ENCODE measurements around the gene EHD1.

Gene EHD1

GRCh38 chr11:64877390-64878222 is 815 bp downstream of the EHD1 start:
- peak overlapping the region; percentile 78 for H3K4me3 ChIP-seq (ENCODE audit: low read length)
- no peak for TF ChIP-seq ZNF274 (IDR thresholded peaks at IDR 0.05; ENCODE audit: low read depth, low read length)

- H3K4me3 ChIP-seq (ENCODE audit: low read length) = peak overlapping the region; percentile 78; the same call in 1 of the 2 replicates
- TF ChIP-seq ZNF274 (IDR thresholded peaks at IDR 0.05; ENCODE audit: low read depth, low read length) = no peak
Observed at GRCh38 chr11:64876835-64877341, 1.5 kb downstream of the EHD1 start.

GRCh38 chr11:64876229-64876750 is 2.1 kb downstream of the EHD1 start:
- TF ChIP-seq ZNF274 (IDR thresholded peaks at IDR 0.05; ENCODE audit: low read depth, low read length) = no peak
- H3K4me3 ChIP-seq (ENCODE audit: low read length) = peak overlapping the region; percentile 78; the same call in 1 of the 2 replicates

GRCh38 chr11:64875369-64876228 is 2.8 kb downstream of the EHD1 start:
- TF ChIP-seq ZNF274 (IDR thresholded peaks at IDR 0.05; ENCODE audit: low read depth, low read length) = no peak
- peak overlapping the region; percentile 78; the same call in 1 of the 2 replicates for H3K4me3 ChIP-seq (ENCODE audit: low read length)

- H3K4me3 ChIP-seq (ENCODE audit: low read length) = peak overlapping the region; percentile 8; the same call in 1 of the 2 replicates
- no peak for TF ChIP-seq ZNF274 (IDR thresholded peaks at IDR 0.05; ENCODE audit: low read depth, low read length)
Observed at GRCh38 chr11:64874308-64875240, 3.8 kb downstream of the EHD1 start.

- peak overlapping the region; percentile 12; the same call in 1 of the 2 replicates for H3K4me3 ChIP-seq (ENCODE audit: low read length)
- no peak for TF ChIP-seq ZNF274 (IDR thresholded peaks at IDR 0.05; ENCODE audit: low read depth, low read length)
Observed at GRCh38 chr11:64872790-64873488, 5.5 kb downstream of the EHD1 start.

- TF ChIP-seq ZNF274 (IDR thresholded peaks at IDR 0.05; ENCODE audit: low read depth, low read length) = no peak
- peak overlapping the region; percentile 9; the same call in 1 of the 2 replicates for H3K4me3 ChIP-seq (ENCODE audit: low read length)
Observed at GRCh38 chr11:64871492-64871891, 6.9 kb downstream of the EHD1 start.

- no peak for TF ChIP-seq ZNF274 (IDR thresholded peaks at IDR 0.05; ENCODE audit: low read depth, low read length)
- peak overlapping the region; percentile 9; the same call in 1 of the 2 replicates for H3K4me3 ChIP-seq (ENCODE audit: low read length)
Observed at GRCh38 chr11:64870893-64871466, 7.4 kb downstream of the EHD1 start.

- H3K4me3 ChIP-seq (ENCODE audit: low read length) = no peak overlapping the region; the same call in 1 of the 2 replicates
- TF ChIP-seq ZNF274 (IDR thresholded peaks at IDR 0.05; ENCODE audit: low read depth, low read length) = no peak
Observed at GRCh38 chr11:64870176-64870892, 8.1 kb downstream of the EHD1 start.

GRCh38 chr11:64869571-64870175 is 8.7 kb downstream of the EHD1 start:
- no peak for TF ChIP-seq ZNF274 (IDR thresholded peaks at IDR 0.05; ENCODE audit: low read depth, low read length)
- no peak overlapping the region for H3K4me3 ChIP-seq (ENCODE audit: low read length)

GRCh38 chr11:64868904-64869570 is 9.4 kb downstream of the EHD1 start:
- TF ChIP-seq ZNF274 (IDR thresholded peaks at IDR 0.05; ENCODE audit: low read depth, low read length) = no peak
- no peak overlapping the region for H3K4me3 ChIP-seq (ENCODE audit: low read length)
